ENCODE measurements around the gene FAM131B.
A peak's percentile ranks its signal among the peaks of the same experiment; 100 is the strongest.
"Not testable (repeated sequence)": the region's sequence is repeated elsewhere in the genome, so short reads cannot be mapped to it uniquely, and the experiment has no call there.

Gene FAM131B

GRCh38 chr7:143394777-143395176 is 32.3 kb upstream of the FAM131B start:
- DNase-seq: no peak

GRCh38 chr7:143394068-143394467 is 31.6 kb upstream of the FAM131B start:
- no peak for DNase-seq

GRCh38 chr7:143393267-143394041 is 30.9 kb upstream of the FAM131B start:
- DNase-seq: no peak

DNA sequence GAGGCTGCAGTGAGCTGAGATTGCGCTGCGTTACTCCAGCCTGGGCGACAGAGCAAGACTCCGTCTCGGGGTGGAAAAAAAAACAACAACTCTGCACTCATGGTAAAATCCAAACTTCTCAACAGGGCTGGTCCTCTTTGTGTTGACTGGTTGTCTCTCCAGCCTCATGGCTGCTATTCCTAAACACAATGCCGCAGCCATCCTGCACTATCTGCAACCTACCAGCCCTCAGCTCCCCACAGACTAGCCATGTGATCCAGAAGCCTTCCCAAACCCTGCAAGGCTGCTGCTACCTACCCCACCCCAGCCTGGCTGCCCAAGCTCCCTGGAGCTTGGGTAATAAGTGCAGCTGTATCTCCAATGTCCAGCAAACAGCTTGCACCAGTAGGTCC is 30.4 kb upstream of the FAM131B start:
- no peak for DNase-seq

GRCh38 chr7:143392427-143392826 is 29.9 kb upstream of the FAM131B start:
- DNase-seq: not testable (repeated sequence)

DNA sequence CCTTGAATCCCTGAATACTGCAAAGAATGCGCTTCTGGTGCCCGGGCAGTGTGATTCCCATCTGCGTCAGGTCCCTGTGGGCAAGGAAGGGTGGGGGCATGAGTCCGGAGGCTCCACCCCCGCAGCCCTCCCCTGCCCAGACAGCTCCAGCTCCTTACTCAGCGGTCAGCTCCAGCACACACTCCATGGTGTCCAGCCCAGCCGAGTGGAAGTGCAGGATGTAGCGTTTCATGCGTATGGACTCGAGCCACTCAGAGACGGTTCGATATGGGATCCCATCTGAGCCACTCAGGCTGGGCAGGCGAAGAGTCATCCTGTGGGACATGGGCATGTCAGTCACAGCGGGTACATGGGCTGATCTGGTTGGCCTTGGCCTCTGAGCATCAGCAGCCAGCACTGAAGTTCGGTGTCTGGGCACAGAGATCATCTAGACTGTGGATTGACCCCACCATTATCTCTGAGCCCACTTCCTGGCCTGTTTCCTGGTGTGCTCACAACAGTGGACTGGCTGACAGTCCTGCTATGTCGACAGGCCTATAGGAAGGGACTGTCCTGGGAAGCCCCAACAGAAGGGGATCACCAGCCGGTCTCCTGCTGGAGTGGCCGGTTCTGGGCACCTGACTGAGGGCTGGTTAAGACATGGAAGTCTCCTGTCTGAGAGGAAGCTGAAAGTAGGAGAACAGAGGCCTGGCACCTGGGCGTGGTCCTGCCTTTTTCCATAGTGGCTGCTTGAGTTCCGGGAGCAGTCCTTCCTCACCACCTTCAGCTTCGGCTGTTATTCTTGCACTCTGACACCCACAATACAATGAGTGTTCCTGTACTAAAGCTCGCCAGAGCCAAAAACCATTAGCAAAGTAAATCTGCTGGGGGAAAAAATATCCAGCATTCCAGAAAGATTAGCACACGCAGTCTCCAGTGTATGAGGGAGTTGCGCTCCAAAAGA is 29.2 kb upstream of the FAM131B start:
- no peak for DNase-seq

DNA sequence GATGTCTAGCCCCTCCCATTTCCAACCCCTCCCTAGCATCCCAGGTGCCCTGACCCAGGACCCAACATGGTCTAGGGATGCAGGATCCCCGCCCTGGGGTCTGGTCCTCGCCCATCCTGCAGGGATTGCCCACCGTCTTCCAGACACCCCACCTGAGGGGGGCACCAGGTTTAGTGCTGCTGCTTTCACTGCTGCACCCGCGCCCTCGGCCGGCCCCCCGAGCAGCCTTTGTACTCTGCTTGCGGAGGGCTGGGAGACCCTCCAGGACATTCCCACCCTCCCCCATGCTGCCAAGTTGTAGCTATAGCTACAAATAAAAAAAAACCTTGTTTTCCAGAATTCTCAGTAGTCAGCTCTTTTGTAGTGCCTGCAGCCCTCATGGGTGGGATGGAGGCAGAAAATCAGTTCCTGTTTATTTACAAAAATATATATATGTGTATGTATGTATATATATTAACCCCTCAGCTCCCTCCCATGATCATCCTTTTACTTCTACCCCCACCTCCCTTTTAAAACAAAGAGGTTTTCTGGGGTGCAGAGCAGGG is 28.3 kb upstream of the FAM131B start:
- DNase-seq: no peak

GRCh38 chr7:143390104-143390772 is 27.7 kb upstream of the FAM131B start:
- DNase-seq: no peak

GRCh38 chr7:143389316-143390103 is 27.0 kb upstream of the FAM131B start:
- no peak for DNase-seq

DNA sequence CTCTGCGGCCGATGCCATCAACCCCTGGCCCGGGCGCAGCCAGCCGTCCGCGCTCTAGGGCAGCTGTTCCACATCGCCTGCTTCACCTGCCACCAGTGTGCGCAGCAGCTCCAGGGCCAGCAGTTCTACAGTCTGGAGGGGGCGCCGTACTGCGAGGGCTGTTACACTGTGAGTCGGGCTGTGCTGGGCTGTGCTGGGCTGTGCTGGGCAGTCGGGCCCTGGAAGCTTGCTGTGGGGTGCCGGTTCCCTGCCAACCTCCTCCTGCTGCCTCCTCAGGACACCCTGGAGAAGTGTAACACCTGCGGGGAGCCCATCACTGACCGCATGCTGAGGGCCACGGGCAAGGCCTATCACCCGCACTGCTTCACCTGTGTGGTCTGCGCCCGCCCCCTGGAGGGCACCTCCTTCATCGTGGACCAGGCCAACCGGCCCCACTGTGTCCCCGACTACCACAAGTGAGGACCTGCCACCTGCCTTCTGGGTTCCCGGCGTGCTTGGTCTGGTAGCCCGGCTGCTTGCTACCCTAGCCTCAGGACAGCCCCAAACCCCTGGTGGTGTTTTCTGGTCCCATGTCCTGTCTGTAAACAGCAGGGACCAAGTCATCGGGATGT is 26.1 kb upstream of the FAM131B start:
- DNase-seq: no peak

DNA sequence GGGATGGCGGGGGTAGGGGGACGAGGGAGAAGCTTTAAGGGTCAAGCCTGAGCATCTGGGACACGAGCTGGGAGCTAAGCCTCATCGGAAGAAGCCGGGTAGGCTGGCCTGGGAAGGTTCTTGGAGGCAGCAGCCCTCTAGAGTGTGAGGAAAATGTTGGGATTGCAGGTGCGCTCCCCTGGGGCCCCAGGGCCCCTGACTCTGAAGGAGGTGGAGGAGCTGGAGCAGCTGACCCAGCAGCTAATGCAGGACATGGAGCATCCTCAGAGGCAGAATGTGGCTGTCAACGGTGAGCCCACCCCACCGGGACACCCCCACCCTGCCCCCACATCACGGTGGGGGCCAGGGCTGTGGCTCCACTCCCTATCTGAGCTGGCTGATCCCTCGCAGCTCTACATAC is 25.5 kb upstream of the FAM131B start:
- DNase-seq: no peak

DNA sequence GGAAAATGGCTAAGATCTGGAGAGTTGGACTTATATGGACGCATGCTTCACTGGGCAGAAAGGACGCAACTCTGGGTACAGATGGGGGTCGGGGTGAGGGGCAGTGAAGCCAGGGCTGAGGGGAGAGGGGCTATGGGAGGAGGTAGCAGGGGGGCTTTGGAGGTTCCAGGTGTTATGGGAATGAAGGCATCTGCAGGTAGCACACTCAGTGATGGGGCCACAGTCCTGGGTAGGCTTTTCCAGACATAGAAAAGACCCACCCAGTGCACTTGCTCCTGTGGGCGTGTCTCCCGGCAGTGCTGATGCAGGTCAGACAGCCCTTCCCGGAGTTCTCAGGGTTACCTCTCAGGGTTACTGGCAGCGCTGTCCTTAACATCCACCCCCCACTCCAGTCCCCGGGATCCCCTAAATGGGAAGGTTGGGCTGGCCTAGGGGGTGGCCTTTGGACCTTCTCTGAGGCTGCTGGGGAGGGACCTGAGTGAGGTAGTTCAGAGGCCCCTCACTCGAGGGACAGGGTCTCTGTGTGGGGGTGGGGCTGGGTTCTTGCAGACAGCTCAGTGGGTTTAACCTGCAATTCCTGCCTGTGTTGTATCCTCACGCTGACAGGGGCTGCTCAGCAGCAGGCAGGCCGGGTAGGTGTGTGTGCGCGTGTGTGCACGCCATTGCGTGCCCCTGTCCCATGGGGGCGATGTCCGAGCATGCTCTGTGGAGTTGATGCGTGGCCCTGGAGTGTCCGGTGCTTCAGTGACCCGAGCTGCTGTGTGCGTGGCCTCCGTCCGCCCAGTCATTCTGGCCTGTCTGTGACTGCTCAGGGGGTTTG is 24.9 kb upstream of the FAM131B start:
- no peak for DNase-seq

- DNase-seq: peak in 2 of 5 donors; percentile 31 to 65
These were observed 23.6 kb upstream of the FAM131B start for GRCh38 chr7:143385891-143386781.

DNA sequence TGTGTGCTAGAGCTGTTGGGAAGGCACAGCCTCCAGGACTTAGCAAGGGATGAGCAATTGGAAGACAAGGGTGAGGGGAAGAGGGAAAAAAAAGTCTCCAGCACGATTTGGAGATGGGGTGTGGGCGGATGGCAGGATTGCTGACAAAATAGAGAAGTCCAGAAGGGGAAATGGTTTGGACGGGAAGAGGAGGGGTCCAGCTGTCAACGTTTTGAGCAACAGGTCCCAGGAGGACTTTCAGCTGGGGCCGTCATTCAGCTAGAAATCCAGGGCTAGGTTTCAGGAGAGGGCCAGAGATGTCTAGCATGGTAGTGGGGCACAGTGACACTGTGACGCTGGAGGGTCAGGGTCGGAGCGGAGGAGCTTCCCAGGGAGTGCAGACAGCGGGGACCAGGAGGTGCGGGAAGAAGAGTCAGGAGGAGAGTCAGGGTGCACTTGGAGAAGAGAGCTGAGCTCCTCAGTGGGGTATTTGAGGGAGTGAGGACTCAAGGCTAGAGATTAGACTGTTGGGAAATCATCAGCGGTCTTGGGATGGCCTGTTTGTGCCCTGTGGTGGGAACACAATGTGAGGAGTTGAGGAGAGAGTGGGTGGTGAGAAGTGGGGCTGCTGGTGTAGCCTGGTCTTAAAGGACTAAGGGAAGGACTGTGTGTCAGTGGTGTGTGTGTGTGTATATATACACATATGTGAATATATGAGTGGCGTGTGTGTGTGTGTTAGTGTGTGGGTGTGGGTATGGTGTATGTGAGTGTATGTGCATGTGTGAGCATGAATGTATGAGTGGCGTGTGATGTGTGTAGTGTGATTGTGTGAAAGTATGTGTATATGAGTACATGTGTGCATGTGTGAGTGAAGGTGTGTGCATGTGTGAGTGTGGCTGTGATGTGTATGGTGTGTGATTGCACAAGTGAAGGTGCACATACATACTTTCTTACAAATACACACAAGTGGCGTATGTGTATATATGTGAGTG is 22.4 kb upstream of the FAM131B start:
- DNase-seq: no peak

GRCh38 chr7:143384148-143384547 is 21.6 kb upstream of the FAM131B start:
- DNase-seq: no peak

DNA sequence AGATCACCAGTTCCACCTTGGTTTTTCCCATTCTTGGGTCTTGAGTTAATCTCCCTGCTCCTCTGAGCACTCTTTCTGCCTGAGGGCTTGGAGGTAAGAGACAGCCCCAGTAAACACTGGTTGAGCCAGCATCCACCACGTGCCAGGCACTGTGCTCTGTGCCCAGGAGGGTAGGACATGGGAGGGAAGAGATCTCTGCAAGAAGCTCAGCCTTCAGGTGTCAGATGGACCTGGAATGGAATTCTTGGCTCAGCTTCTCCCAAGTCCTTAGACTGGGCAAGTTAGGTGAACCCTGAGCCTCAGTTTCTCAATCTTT is 21.1 kb upstream of the FAM131B start:
- no peak for DNase-seq

DNA sequence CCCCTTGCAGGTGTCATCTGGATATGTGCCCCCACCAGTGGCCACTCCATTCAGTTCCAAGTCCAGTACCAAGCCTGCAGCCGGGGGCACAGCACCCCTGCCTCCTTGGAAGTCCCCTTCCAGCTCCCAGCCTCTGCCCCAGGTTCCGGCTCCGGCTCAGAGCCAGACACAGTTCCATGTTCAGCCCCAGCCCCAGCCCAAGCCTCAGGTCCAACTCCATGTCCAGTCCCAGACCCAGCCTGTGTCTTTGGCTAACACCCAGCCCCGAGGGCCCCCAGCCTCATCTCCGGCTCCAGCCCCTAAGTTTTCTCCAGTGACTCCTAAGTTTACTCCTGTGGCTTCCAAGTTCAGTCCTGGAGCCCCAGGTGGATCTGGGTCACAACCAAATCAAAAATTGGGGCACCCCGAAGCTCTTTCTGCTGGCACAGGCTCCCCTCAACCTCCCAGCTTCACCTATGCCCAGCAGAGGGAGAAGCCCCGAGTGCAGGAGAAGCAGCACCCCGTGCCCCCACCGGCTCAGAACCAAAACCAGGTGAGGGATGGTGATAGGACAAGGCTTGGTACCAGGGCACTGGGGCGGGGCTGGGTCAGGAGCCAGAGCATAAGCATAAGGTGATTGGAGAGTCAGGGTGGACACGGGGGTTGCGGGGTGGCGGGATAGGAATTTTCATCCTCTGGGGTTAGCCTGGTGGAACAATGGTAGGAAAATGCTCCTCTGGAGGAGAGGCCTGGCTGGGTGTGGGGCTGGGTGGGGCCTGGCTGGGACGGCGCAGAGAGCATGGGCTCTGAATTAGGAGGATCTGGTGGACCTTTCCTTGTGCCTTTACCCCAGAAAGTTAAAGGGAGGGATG is 20.5 kb upstream of the FAM131B start:
- DNase-seq: no peak
